ENCODE measurements around the gene SYT9. TPM values are rescaled to one million over a fixed set of nuclear protein-coding genes. Genes with fewer than 3 reads are reported as not detected.

The SYT9 gene
- total and polyA plus RNA-seq, 2 of the 8 experiments (the other 6 are each of a cell fraction or from before 2014, with no cell fraction given): 1.5 to 2.9 TPM

DNA sequence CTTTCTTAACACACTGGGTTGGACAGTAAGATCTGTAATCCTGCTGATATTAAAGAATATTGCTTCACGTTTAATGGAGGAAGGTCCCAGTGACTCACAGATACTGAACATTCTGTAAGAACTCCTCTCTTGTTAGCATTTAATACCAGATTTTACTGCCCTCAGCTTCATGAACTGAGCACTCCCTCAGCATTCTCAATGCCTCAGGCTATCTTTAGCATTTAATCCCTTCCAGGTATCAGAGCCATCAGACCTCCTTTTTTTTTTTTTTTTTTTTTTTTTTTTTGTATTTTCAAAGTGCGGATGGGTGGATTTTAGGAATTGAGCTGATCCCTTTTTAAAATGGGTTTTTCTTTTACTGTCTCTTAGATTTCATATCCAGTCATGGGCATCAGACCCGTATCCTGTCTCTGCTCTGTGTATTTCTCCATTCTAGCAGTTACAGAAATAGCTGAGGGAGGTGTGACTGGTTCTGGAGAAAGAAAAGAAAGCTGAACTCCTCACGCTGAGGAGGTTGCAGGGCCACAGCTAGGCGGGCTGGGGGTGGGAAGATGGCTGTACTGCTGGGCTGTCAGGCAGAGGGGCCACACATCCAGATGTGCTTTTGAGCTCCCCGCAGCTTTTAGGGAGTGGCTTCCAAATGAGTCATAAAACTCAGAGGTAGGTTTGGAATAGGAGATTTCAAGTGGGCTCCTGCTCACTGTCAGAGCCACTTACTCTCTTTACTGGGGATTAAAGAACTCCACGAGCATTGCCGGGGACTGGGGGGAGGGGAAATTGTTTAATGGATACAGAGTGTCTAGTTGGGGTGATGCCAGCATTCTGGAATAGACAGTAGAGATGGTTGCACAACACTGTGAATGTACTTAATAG, 97.0 kb downstream of the SYT9 start (continued):
- TF ChIP-seq, protein P1, sequence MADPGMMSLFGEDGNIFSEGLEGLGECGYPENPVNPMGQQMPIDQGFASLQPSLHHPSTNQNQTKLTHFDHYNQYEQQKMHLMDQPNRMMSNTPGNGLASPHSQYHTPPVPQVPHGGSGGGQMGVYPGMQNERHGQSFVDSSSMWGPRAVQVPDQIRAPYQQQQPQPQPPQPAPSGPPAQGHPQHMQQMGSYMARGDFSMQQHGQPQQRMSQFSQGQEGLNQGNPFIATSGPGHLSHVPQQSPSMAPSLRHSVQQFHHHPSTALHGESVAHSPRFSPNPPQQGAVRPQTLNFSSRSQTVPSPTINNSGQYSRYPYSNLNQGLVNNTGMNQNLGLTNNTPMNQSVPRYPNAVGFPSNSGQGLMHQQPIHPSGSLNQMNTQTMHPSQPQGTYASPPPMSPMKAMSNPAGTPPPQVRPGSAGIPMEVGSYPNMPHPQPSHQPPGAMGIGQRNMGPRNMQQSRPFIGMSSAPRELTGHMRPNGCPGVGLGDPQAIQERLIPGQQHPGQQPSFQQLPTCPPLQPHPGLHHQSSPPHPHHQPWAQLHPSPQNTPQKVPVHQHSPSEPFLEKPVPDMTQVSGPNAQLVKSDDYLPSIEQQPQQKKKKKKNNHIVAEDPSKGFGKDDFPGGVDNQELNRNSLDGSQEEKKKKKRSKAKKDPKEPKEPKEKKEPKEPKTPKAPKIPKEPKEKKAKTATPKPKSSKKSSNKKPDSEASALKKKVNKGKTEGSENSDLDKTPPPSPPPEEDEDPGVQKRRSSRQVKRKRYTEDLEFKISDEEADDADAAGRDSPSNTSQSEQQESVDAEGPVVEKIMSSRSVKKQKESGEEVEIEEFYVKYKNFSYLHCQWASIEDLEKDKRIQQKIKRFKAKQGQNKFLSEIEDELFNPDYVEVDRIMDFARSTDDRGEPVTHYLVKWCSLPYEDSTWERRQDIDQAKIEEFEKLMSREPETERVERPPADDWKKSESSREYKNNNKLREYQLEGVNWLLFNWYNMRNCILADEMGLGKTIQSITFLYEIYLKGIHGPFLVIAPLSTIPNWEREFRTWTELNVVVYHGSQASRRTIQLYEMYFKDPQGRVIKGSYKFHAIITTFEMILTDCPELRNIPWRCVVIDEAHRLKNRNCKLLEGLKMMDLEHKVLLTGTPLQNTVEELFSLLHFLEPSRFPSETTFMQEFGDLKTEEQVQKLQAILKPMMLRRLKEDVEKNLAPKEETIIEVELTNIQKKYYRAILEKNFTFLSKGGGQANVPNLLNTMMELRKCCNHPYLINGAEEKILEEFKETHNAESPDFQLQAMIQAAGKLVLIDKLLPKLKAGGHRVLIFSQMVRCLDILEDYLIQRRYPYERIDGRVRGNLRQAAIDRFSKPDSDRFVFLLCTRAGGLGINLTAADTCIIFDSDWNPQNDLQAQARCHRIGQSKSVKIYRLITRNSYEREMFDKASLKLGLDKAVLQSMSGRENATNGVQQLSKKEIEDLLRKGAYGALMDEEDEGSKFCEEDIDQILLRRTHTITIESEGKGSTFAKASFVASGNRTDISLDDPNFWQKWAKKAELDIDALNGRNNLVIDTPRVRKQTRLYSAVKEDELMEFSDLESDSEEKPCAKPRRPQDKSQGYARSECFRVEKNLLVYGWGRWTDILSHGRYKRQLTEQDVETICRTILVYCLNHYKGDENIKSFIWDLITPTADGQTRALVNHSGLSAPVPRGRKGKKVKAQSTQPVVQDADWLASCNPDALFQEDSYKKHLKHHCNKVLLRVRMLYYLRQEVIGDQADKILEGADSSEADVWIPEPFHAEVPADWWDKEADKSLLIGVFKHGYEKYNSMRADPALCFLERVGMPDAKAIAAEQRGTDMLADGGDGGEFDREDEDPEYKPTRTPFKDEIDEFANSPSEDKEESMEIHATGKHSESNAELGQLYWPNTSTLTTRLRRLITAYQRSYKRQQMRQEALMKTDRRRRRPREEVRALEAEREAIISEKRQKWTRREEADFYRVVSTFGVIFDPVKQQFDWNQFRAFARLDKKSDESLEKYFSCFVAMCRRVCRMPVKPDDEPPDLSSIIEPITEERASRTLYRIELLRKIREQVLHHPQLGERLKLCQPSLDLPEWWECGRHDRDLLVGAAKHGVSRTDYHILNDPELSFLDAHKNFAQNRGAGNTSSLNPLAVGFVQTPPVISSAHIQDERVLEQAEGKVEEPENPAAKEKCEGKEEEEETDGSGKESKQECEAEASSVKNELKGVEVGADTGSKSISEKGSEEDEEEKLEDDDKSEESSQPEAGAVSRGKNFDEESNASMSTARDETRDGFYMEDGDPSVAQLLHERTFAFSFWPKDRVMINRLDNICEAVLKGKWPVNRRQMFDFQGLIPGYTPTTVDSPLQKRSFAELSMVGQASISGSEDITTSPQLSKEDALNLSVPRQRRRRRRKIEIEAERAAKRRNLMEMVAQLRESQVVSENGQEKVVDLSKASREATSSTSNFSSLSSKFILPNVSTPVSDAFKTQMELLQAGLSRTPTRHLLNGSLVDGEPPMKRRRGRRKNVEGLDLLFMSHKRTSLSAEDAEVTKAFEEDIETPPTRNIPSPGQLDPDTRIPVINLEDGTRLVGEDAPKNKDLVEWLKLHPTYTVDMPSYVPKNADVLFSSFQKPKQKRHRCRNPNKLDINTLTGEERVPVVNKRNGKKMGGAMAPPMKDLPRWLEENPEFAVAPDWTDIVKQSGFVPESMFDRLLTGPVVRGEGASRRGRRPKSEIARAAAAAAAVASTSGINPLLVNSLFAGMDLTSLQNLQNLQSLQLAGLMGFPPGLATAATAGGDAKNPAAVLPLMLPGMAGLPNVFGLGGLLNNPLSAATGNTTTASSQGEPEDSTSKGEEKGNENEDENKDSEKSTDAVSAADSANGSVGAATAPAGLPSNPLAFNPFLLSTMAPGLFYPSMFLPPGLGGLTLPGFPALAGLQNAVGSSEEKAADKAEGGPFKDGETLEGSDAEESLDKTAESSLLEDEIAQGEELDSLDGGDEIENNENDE (IDR thresholded peaks at IDR 0.05; ENCODE audit: insufficient replicate concordance, low read length): no peak
- TF ChIP-seq TBP (IDR thresholded peaks at IDR 0.05; ENCODE audit: low read depth, low read length) (no peak), SAP30 (IDR thresholded peaks at IDR 0.05; ENCODE audit: insufficient read depth, insufficient replicate concordance, low read length) (no peak), TCF12 (IDR thresholded peaks at IDR 0.05; ENCODE audit: low read depth, low read length) (no peak), MAFK (IDR thresholded peaks at IDR 0.05; ENCODE audit: low read depth, low read length) (no peak), EZH2 (IDR thresholded peaks at IDR 0.05; ENCODE audit: low read depth, low read length, severe bottlenecking) (no peak), SRF (IDR thresholded peaks at IDR 0.05; ENCODE audit: low read depth, low read length) (no peak), PHF8 (conservative IDR thresholded peaks at IDR 0.05; ENCODE audit: low read depth, low read length) (no peak), KDM5A (IDR thresholded peaks at IDR 0.05; ENCODE audit: low read length) (no peak)
- TF ChIP-seq, protein P2, sequence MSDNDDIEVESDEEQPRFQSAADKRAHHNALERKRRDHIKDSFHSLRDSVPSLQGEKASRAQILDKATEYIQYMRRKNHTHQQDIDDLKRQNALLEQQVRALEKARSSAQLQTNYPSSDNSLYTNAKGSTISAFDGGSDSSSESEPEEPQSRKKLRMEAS (IDR thresholded peaks at IDR 0.05): no peak

Data from H1 (cell line).